ENCODE measurements around the gene SMYD3. TPM values are rescaled to one million over a fixed set of nuclear protein-coding genes. Genes with fewer than 3 reads are reported as not detected.
"Not testable (repeated sequence)": the region's sequence is repeated elsewhere in the genome, so short reads cannot be mapped to it uniquely, and the experiment has no call there.

The SMYD3 gene
- total and polyA plus RNA-seq, 11 donors, result 6.3 to 12.1 (median 9.5) TPM

GRCh38 chr1:245777752-245778151 is 729.3 kb downstream of the SMYD3 start:
- TF ChIP-seq POLR2A (IDR thresholded peaks at IDR 0.05) (no peak), CTCF (IDR thresholded peaks at IDR 0.05) (no peak)
- ATAC-seq (no peak), DNase-seq (no peak)
- Histone ChIP-seq H3K9me3 (peaks cover 0 to 8% (median 0%) of the 10 kb centered on the region in 12 donors), H3K4me1 (peaks cover 0 to 5% (median 0%) of the 10 kb centered on the region in 12 donors), H3K27me3 (no peaks in the 10 kb centered on the region), H3K4me3 (no peak overlapping the region), H3K36me3 (no peaks in the 10 kb centered on the region), H3K27ac (no peak overlapping the region)
- 94 to 98% (median 95%) methylated on average over 3 of the region's 3 CpGs for WGBS, 4 donors
- intact Hi-C loops (cut with DNase I), result no loop called here

- H3K4me3 ChIP-seq, result no peak overlapping the region
- no peak overlapping the region for H3K27ac ChIP-seq
- TF ChIP-seq POLR2A (IDR thresholded peaks at IDR 0.05), result no peak
- no peak for TF ChIP-seq CTCF (IDR thresholded peaks at IDR 0.05)
- no peaks in the 10 kb centered on the region for H3K36me3 ChIP-seq
- ATAC-seq (no peak), DNase-seq (no peak)
- peaks cover 0 to 7% (median 0%) of the 10 kb centered on the region in 12 donors for H3K4me1 ChIP-seq
- intact Hi-C loops (cut with DNase I), result no loop called here
- 41 to 55% (median 47%) methylated on average over 5 of the region's 5 CpGs for WGBS, 4 donors
- no peaks in the 10 kb centered on the region for H3K27me3 ChIP-seq
- peaks cover 0 to 8% (median 0%) of the 10 kb centered on the region in 12 donors for H3K9me3 ChIP-seq
Measured at GRCh38 chr1:245776694-245777332, 730.3 kb downstream of the SMYD3 start.

GRCh38 chr1:245776139-245776538 is 730.9 kb downstream of the SMYD3 start:
- DNase-seq, result no peak
- no peak for ATAC-seq
- H3K9me3 ChIP-seq, result peaks cover 0 to 8% (median 0%) of the 10 kb centered on the region in 12 donors
- no peak overlapping the region for H3K27ac ChIP-seq
- no peaks in the 10 kb centered on the region for H3K27me3 ChIP-seq
- 89 to 94% (median 93%) methylated on average over 4 of the region's 4 CpGs for WGBS, 4 donors
- H3K36me3 ChIP-seq, result no peaks in the 10 kb centered on the region
- no peak for TF ChIP-seq POLR2A (IDR thresholded peaks at IDR 0.05)
- no peak for TF ChIP-seq CTCF (IDR thresholded peaks at IDR 0.05)
- intact Hi-C loops (cut with DNase I), result no loop called here
- H3K4me1 ChIP-seq, result peaks cover 0 to 12% (median 1%) of the 10 kb centered on the region in 12 donors
- no peak overlapping the region for H3K4me3 ChIP-seq

GRCh38 chr1:245774931-245775330 is 732.1 kb downstream of the SMYD3 start:
- H3K27me3 ChIP-seq; H3K4me3 ChIP-seq; intact Hi-C loops (cut with DNase I); H3K27ac ChIP-seq; H3K36me3 ChIP-seq; ATAC-seq; H3K9me3 ChIP-seq; DNase-seq: not testable (repeated sequence)
- peaks cover 0 to 13% (median 1%) of the 10 kb centered on the region in 12 donors for H3K4me1 ChIP-seq
- WGBS, 4 donors, result 89 to 95% (median 92%) methylated on average over 4 to 25 of the region's 25 CpGs

- H3K27me3 ChIP-seq, result no peaks in the 10 kb centered on the region
- H3K36me3 ChIP-seq, result no peaks in the 10 kb centered on the region
- H3K4me1 ChIP-seq, result peaks cover 0 to 13% (median 1%) of the 10 kb centered on the region in 12 donors
- intact Hi-C loops (cut with DNase I), result no loop called here
- H3K9me3 ChIP-seq, result peaks cover 0 to 3% (median 0%) of the 10 kb centered on the region in 12 donors
- no peak overlapping the region for H3K4me3 ChIP-seq
- 48 to 53% (median 52%) methylated on average over 2 of the region's 2 CpGs for WGBS, 4 donors
- no peak overlapping the region for H3K27ac ChIP-seq
- no peak for ATAC-seq
- no peak for TF ChIP-seq CTCF (IDR thresholded peaks at IDR 0.05)
- no peak for TF ChIP-seq POLR2A (IDR thresholded peaks at IDR 0.05)
- no peak for DNase-seq
Measured at GRCh38 chr1:245774196-245774595, 732.9 kb downstream of the SMYD3 start.

Data from heart left ventricle (tissue), 16 donors.